Left ventricle myocardium inferior (tissue), 1 donor: ENCODE data around the gene TMEM52. TPM values are rescaled to one million over a fixed set of nuclear protein-coding genes. Genes with fewer than 3 reads are reported as not detected.

ENCODE experiments used
- DNase-seq: peaks from one replicate; pipeline ENCODE4 v3.0.0-alpha.2; 2020
- H3K27ac ChIP-seq: fragments of 200-600 bp; replicated peaks from 2 replicates; pipeline ENCODE4 v1.8.0; 2021
- H3K27me3 ChIP-seq: fragments of 200-600 bp; 2 replicates; pipeline ENCODE4 v1.8.0; 2021; ENCODE audit warnings: low read depth
- H3K36me3 ChIP-seq: fragments of 200-600 bp; 2 replicates; pipeline ENCODE4 v1.8.0; 2021
- H3K4me1 ChIP-seq: fragments of 200-600 bp; 2 replicates; pipeline ENCODE4 v1.8.0; 2021
- H3K4me3 ChIP-seq: fragments of 200-600 bp; 2 replicates; pipeline ENCODE4 v1.8.0; 2021; ENCODE audit warnings: mild to moderate bottlenecking, moderate library complexity
- H3K9me3 ChIP-seq: fragments of 200-600 bp; replicated peaks from 2 replicates; pipeline ENCODE4 v1.8.0; 2021
- intact Hi-C: fragments of 100-400 bp; cut with micrococcal nuclease; formaldehyde crosslinking; loops from one replicate; pipeline ENCODE4 v1.11.0; 2022
- total RNA-seq: library from RNA; stranded (reverse); fragmentation: NEBNext Ultra II Directional; extraction: Animal tissue kit (Norgen Biotek cat#: 25700); gene quantifications from one replicate; pipeline ENCODE4 v1.2.1, GENCODE V29; 2021
- TF ChIP-seq, protein P1 (sequence below): fragments of 200-600 bp; IDR thresholded peaks from 2 replicates; pipeline ENCODE4 v1.8.0; 2021; ENCODE audit warnings: antibody characterized with exemption, mild to moderate bottlenecking, borderline replicate concordance
- donor health status: DM: no; HTN: yes; CAD: no; lungs with severe emphysema.

The TMEM52 gene
- total RNA-seq, 1 donor from 2014 or later = 0.47 TPM

DNA sequence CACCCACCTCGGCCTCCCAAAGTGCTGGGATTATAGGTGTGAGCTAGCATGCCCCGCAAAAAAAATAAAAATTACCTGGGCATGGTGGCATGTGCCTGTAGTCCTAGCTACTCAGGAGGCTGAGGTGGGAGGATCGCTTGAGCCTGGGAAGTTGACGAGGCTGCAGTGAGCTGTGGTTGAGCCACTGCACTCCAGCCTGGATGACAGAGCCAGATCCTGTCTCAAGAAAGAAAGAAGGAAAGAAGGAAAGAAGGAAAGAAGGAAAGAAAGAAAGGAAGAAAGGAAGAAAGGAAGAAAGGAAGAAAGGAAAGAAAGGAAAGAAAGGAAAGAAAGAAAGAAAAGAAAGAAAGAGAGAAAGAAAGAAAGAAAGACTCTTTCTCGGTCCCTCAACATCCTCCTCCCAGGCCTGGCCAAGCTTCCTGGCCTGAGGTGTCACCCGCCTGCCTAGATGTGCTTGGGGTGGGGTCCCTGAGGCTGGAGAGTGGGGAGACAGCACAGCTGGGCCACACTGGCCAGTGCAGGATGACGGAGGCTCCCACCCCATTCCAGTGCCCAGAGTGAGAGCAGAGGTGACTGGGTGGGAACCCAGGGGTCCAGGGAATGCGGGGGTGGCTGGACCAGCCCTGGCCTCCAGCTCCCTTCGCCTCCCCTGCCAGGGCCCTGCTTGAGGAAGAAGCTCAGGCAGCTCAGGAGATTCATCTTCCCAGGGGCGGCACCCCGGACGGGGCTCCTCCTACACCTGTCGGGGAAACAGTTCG is 18.0 kb downstream of the TMEM52 start:
- Histone ChIP-seq H3K9me3 (no peaks in the 10 kb centered on the region), H3K36me3 (no peaks in the 10 kb centered on the region), H3K4me1 (peaks cover 5% of the 10 kb centered on the region), H3K27me3 (no peaks in the 10 kb centered on the region), H3K4me3 (no peak overlapping the region), H3K27ac (no peak overlapping the region)
- intact Hi-C loops = loop anchor here (10.0 kb wide), 1 partner anchor 136 kb away; no protein-coding TSS in a partner anchor
- TF ChIP-seq, protein P1, sequence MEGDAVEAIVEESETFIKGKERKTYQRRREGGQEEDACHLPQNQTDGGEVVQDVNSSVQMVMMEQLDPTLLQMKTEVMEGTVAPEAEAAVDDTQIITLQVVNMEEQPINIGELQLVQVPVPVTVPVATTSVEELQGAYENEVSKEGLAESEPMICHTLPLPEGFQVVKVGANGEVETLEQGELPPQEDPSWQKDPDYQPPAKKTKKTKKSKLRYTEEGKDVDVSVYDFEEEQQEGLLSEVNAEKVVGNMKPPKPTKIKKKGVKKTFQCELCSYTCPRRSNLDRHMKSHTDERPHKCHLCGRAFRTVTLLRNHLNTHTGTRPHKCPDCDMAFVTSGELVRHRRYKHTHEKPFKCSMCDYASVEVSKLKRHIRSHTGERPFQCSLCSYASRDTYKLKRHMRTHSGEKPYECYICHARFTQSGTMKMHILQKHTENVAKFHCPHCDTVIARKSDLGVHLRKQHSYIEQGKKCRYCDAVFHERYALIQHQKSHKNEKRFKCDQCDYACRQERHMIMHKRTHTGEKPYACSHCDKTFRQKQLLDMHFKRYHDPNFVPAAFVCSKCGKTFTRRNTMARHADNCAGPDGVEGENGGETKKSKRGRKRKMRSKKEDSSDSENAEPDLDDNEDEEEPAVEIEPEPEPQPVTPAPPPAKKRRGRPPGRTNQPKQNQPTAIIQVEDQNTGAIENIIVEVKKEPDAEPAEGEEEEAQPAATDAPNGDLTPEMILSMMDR = no peak
- DNase-seq = no peak

DNA sequence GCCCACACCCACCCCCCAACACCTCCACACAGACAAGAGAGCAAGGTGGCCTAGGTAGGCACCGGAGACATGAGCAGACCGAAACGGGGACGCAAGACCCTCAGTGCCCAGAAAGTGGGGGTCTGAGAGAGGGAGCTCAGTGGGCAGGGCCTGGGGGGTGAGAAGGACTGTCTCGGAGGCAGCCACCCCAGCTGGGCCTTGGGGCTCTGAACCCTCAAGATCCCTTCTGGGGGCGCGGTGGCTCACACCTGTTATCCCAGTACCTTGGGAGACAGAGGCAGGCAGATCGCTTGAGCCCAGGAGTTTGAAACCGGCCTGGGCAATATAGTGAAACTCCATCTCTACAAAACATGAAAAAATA is 19.1 kb downstream of the TMEM52 start:
- intact Hi-C loops = loop anchor here (10.0 kb wide), 1 partner anchor 135 kb away; no protein-coding TSS in a partner anchor
- Histone ChIP-seq H3K27ac (no peak overlapping the region), H3K4me1 (peaks cover 9% of the 10 kb centered on the region), H3K9me3 (no peaks in the 10 kb centered on the region), H3K36me3 (no peaks in the 10 kb centered on the region), H3K27me3 (no peaks in the 10 kb centered on the region), H3K4me3 (no peak overlapping the region)
- TF ChIP-seq, protein P1 = no peak
- no peak for DNase-seq

DNA sequence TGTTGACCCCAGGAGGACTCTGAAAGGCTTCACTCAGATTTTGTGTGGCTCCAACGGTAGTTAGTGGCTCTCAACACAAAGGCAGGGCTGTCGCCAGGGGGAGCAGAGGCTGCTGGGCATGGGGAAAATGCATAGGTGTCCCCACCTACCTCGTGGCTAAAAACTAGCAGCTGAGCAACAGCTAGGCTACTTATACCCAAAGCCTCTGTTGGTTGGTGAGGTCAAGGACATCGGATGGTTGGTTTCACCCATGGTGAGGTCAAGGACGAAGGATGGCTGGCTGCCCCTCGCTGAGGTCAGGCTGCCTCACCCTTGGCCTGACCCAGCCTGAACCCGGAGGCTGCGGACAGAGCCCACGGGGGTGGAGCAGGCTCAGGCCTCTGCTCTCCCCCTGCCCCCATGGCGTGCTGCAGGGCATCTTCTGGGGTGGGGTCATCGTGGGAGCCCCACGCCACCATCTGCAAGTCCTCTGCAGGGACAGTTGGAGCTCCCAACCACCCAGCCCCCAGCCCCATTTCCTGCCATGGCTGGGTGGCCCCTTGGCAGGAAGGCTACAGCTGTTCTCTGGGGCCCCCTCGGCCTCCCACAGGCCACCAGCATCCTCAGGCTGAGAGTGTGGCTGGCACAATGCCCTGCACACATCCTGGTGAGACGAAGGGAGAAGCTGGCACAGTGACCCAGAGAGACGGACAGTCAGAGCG is 19.7 kb downstream of the TMEM52 start:
- TF ChIP-seq, protein P1 = no peak
- intact Hi-C loops = no loop called here
- H3K4me1 ChIP-seq = peaks cover 14% of the 10 kb centered on the region
- H3K9me3 ChIP-seq = no peaks in the 10 kb centered on the region
- H3K36me3 ChIP-seq = no peaks in the 10 kb centered on the region
- H3K27me3 ChIP-seq = no peaks in the 10 kb centered on the region
- no peak overlapping the region for H3K4me3 ChIP-seq
- H3K27ac ChIP-seq = no peak overlapping the region
- DNase-seq = no peak

DNA sequence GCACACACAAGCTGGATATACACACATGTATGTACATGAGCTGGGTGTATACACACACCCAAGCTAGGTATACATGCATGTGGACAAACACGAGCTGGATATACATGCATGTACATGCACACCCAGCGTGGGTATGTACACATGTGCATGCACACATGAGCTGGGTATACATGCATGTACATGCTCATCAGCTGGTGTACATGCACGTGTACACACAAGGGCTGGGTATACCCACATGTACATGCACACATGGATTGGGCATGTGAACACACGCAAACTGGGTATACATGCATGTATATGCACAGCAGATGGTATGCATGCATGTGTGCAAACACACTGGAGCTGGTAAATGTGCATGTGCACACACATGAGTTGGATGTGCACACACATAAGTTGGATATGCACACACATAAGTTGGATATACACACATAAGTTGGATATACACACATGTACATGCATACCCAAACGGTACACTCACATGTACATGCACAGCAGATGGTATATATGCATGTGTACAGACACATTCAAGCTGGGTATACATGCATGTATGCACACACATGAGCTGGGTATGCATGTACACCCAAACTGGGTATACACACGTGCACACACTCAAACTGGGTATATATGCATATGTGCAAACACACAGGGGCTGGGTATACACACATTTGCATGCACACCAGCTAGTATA is 20.7 kb downstream of the TMEM52 start:
- H3K36me3 ChIP-seq = no peaks in the 10 kb centered on the region
- intact Hi-C loops = no loop called here
- TF ChIP-seq, protein P1 = no peak
- peaks cover 22% of the 10 kb centered on the region for H3K4me1 ChIP-seq
- no peaks in the 10 kb centered on the region for H3K9me3 ChIP-seq
- no peak for DNase-seq
- no peak overlapping the region for H3K27ac ChIP-seq
- no peak overlapping the region for H3K4me3 ChIP-seq
- H3K27me3 ChIP-seq = no peaks in the 10 kb centered on the region

DNA sequence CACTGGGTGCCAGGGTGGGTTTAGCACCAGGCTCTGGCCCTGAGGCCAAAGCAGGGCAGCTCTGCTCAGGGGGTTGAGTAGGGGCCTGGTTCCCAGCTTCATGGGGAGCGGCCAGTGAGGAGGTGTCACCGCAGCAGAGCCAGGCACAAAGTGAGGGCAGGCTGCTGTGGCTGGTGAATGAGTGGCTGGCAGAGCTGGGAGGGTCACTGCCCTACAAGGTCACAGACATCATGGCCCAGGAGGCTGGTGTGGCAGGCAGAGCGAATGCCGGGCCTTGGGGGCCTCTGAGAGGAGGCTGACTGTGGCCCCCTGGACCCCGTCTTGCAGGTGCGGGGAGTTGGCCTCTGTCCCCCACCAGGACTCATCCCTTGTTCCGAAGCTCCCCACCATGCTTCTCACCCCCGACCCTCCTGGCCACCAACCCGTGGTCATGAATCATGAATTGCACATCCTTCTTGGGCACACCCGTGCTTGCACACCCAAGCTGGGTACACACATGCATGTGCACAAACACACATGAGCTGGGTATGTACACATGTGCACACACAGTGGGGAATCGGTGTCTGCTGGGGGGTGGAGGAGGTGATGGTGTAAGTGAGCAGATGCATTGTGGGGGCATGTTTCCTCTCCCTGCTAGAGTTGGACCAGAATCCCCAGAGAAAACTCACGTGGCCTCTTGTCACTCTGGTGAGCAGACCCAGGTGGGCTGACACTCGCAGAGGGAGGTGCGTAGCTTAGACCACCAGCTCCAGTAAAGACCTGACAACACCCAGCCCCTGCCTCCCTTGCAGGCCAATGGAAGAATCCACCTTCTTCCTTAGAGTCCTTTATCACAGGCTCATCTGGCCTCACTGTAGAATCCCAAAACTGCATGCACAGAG is 23.4 kb downstream of the TMEM52 start:
- Histone ChIP-seq H3K36me3 (no peaks in the 10 kb centered on the region), H3K9me3 (no peaks in the 10 kb centered on the region), H3K4me3 (no peak overlapping the region), H3K4me1 (peaks cover 41% of the 10 kb centered on the region), H3K27ac (no peak overlapping the region), H3K27me3 (no peaks in the 10 kb centered on the region)
- TF ChIP-seq, protein P1 = no peak
- DNase-seq = no peak
- intact Hi-C loops = no loop called here
